ENCODE results near the gene GANAB. TPM values are rescaled to one million over a fixed set of nuclear protein-coding genes. Genes with fewer than 3 reads are reported as not detected.

The GANAB gene
- total and polyA plus RNA-seq, 2 of the 13 experiments (the other 11 are each of a cell fraction or from before 2014, with no cell fraction given) = 99.5 to 234 TPM

GRCh38 chr11:62605467-62605866, 40.9 kb downstream of the GANAB start (continued):
- TF ChIP-seq ZBTB40 (IDR thresholded peaks at IDR 0.05) (no peak), ZBTB40 (CRISPR knock-in tag; IDR thresholded peaks at IDR 0.05) (no peak), ZNF329 (CRISPR knock-in tag; IDR thresholded peaks at IDR 0.05; ENCODE audit: low read depth) (no peak)
